Fibroblast of skin of scalp (primary cell): ENCODE measurements around the gene C2CD4B.

Experiments
- DNase-seq: peaks from one replicate; pipeline ENCODE4 v3.0.0-alpha.2; 2013

The C2CD4B gene

GRCh38 chr15:62118520-62119226, 46.4 kb downstream of the C2CD4B start:
- DNase-seq = peak; percentile 55

- no peak for DNase-seq
These were observed 49.2 kb downstream of the C2CD4B start for GRCh38 chr15:62115847-62116246.
